Mesodermal cell (in vitro differentiated cells): ENCODE measurements around the gene MYBPC1.
A peak's percentile ranks its signal among the peaks of the same experiment; 100 is the strongest.

Source experiments
- H3K27ac ChIP-seq: 2 replicates; pipeline ENCODE4 v1.7.0; 2013; ENCODE audit warnings: mild to moderate bottlenecking, low read depth, low read length, moderate library complexity; ENCODE audit not compliant: severe bottlenecking
- H3K36me3 ChIP-seq: 2 replicates; pipeline ENCODE4 v1.7.1; 2013; ENCODE audit warnings: mild to moderate bottlenecking, low read length, moderate library complexity; ENCODE audit not compliant: control insufficient read depth, insufficient read depth
- H3K4me1 ChIP-seq: one replicate; pipeline ENCODE4 v1.7.1; 2013; ENCODE audit warnings: mild to moderate bottlenecking, low read length; ENCODE audit not compliant: insufficient read depth, control insufficient read depth, poor library complexity, severe bottlenecking
- H3K4me3 ChIP-seq: 2 replicates; pipeline ENCODE4 v1.7.0; 2013; ENCODE audit warnings: low read length, control low read depth, mild to moderate bottlenecking; ENCODE audit not compliant: insufficient read depth, poor library complexity, severe bottlenecking; ENCODE audit errors: extremely low read depth
- H3K9me3 ChIP-seq: 2 replicates; pipeline ENCODE4 v1.7.1; 2013; ENCODE audit warnings: mild to moderate bottlenecking, low read length, moderate library complexity; ENCODE audit not compliant: control insufficient read depth
- WGBS, 2 experiments: methylation state at CpG; one replicate each; pipeline ENCODE4 v1.1.5; 2013; ENCODE audit warnings: missing lambda C conversion rate in 2 of 2; ENCODE audit not compliant: insufficient coverage in 2 of 2; 5-methylcytosine and 5-hydroxymethylcytosine counted together

The MYBPC1 gene

GRCh38 chr12:101620762-101621133 lies 26.0 kb downstream of the MYBPC1 start:
- Histone ChIP-seq H3K27ac (no peak overlapping the region), H3K36me3 (no peaks in the 10 kb centered on the region), H3K4me3 (no peak overlapping the region), H3K9me3 (no peaks in the 10 kb centered on the region), H3K4me1 (no peaks in the 10 kb centered on the region)
- WGBS, 2 experiments = no CpG with 5 or more reads among the region's 2 CpGs

DNA sequence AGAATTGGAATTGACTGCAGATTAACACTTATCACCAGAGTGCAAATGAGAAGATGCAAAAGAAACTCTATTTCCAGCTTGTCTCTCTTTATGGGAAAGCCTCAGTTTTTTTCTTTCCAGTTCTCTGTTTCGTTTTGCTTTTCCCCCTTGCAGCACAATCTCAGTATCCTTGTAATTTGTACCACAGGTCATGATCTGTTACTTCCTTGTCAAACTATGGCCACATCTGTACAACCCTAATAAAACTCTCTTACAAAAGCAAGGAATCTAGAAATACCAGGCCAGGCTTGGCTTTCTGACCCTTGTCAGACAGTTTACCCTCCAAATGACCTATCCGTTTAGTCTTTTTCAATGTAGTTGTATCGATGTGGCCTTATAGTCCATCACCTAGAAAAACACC lies 33.9 kb downstream of the MYBPC1 start:
- no peaks in the 10 kb centered on the region for H3K36me3 ChIP-seq
- no peak overlapping the region for H3K4me3 ChIP-seq
- H3K9me3 ChIP-seq = no peaks in the 10 kb centered on the region
- H3K27ac ChIP-seq = no peak overlapping the region
- no peaks in the 10 kb centered on the region for H3K4me1 ChIP-seq
- WGBS, 2 experiments = 96 to 98% methylated on average over 2 to 3 of the region's 3 CpGs

GRCh38 chr12:101634724-101635123 lies 40.0 kb downstream of the MYBPC1 start:
- Histone ChIP-seq H3K4me1 (no peaks in the 10 kb centered on the region), H3K27ac (no peak overlapping the region), H3K4me3 (no peak overlapping the region), H3K36me3 (no peaks in the 10 kb centered on the region), H3K9me3 (no peaks in the 10 kb centered on the region)
- WGBS, 2 experiments = 88 to 100% methylated on average over 1 of the region's 2 CpGs

- no peak overlapping the region for H3K27ac ChIP-seq
- WGBS, 2 experiments = 89 to 94% methylated on average over 1 to 2 of the region's 3 CpGs
- no peak overlapping the region for H3K4me3 ChIP-seq
- H3K4me1 ChIP-seq = no peaks in the 10 kb centered on the region
- no peaks in the 10 kb centered on the region for H3K9me3 ChIP-seq
- H3K36me3 ChIP-seq = no peaks in the 10 kb centered on the region
Observed at GRCh38 chr12:101637936-101638335, 43.2 kb downstream of the MYBPC1 start.

- H3K9me3 ChIP-seq = no peaks in the 10 kb centered on the region
- H3K4me3 ChIP-seq = peak overlapping the region; percentile 1
- H3K4me1 ChIP-seq = no peaks in the 10 kb centered on the region
- WGBS, 2 experiments = 9 to 15% methylated on average over 27 to 33 of the region's 36 CpGs
- H3K36me3 ChIP-seq = no peaks in the 10 kb centered on the region
- no peak overlapping the region for H3K27ac ChIP-seq
Observed at GRCh38 chr12:101642115-101643067, 47.6 kb downstream of the MYBPC1 start.

GRCh38 chr12:101647711-101648110 lies 52.9 kb downstream of the MYBPC1 start:
- no peak overlapping the region for H3K4me3 ChIP-seq
- no peaks in the 10 kb centered on the region for H3K4me1 ChIP-seq
- H3K9me3 ChIP-seq = no peaks in the 10 kb centered on the region
- no peak overlapping the region for H3K27ac ChIP-seq
- 88 to 100% methylated on average over 1 of the region's 2 CpGs for WGBS, 2 experiments
- no peaks in the 10 kb centered on the region for H3K36me3 ChIP-seq

DNA sequence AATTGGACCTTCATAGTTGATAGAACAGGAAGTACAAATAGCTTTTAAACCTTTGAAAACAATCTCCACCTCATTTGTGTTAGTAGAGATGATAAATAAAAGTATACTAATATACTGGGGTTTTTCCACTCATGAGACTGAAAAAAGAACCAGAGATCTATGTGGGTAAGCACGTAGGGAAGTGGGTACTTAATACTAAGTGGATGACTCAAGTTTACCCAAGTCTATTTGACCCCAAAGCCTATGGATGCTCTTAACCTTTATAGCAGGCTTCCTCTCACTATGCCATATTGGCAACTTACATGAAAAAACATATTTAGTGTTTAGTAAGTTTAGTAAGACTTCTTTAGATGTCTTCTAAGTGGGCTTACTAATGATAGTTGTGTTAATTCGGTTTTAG lies 53.4 kb downstream of the MYBPC1 start:
- no peaks in the 10 kb centered on the region for H3K9me3 ChIP-seq
- no peaks in the 10 kb centered on the region for H3K36me3 ChIP-seq
- no peak overlapping the region for H3K27ac ChIP-seq
- no peak overlapping the region for H3K4me3 ChIP-seq
- no CpG with 5 or more reads among the region's 2 CpGs for WGBS, 2 experiments
- H3K4me1 ChIP-seq = no peaks in the 10 kb centered on the region

GRCh38 chr12:101650346-101651117 lies 55.8 kb downstream of the MYBPC1 start:
- no peaks in the 10 kb centered on the region for H3K4me1 ChIP-seq
- WGBS, 2 experiments = 33% methylated on average over 1 of the region's 4 CpGs; no CpG with 5 or more reads in 1 of the 2 experiments
- H3K9me3 ChIP-seq = no peaks in the 10 kb centered on the region
- H3K36me3 ChIP-seq = no peaks in the 10 kb centered on the region
- H3K4me3 ChIP-seq = no peak overlapping the region
- no peak overlapping the region for H3K27ac ChIP-seq

GRCh38 chr12:101653030-101653429 lies 58.3 kb downstream of the MYBPC1 start:
- WGBS, 2 experiments = 100% methylated on average over 1 of the region's 3 CpGs; no CpG with 5 or more reads in 1 of the 2 experiments
- no peaks in the 10 kb centered on the region for H3K36me3 ChIP-seq
- no peaks in the 10 kb centered on the region for H3K9me3 ChIP-seq
- no peaks in the 10 kb centered on the region for H3K4me1 ChIP-seq
- H3K27ac ChIP-seq = no peak overlapping the region
- H3K4me3 ChIP-seq = no peak overlapping the region

DNA sequence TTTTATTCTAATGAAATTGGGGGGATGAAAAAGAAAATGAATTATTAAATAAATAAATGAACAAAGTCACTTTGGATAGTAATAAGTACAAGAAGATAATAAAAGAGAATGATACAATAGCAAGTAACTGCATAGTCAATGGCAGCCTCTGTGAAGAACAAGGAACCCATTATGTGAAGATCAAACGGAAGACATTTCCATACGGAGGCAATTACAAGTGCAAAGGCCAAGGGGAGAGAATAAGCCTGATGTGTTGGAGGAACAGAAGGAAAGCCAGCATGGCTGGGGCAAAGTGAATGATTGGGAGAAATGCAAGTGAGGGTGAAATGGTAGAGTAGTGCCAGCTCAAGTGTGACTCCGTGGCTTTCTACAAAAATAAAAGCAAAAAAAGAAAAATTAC lies 58.7 kb downstream of the MYBPC1 start:
- Histone ChIP-seq H3K27ac (no peak overlapping the region), H3K36me3 (no peaks in the 10 kb centered on the region), H3K9me3 (no peaks in the 10 kb centered on the region), H3K4me3 (no peak overlapping the region), H3K4me1 (no peaks in the 10 kb centered on the region)
- WGBS, 2 experiments = 11 to 37% methylated on average over 2 of the region's 3 CpGs
